ENCODE results near the gene INTS11.

The INTS11 gene

DNA sequence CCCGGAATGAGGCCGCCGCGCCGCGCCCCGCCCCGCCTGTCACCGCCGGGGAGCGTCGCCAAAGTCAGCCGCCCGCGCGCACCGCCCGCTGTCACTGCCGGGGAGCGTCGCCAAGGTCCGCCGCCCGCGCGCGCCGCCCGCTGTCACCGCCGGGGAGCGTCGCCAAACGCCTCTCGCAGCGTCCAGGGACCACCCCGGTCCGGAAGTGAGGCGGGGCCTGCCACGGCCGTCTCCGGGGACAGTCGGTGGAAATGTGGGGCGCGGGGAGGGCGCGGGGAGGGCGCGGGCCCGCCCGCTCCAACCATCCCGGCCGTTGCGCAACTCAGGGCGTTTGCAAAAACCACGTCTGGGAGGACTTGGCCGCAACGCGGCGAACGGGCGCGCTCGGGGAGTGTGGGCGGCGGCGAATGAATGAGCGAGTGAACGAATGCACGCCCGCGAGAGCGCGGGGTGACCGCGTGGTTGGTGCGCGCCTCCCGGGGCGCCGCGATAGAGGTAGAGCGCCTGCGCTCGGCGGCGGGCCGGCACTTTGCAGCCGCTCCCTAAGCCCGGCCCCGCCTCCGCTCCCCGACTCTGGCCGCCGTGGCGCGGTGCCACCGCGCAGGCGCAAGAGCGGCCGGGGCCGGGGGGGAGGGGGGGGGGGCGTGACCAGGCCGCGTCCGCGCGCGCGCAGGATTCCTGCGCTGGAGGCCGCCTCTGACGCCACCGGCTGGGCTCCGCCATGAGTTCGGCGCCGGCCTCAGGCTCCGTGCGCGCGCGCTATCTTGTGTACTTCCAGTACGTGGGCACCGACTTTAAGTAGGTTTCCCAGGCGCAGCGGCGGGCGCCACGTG lies 16.3 kb downstream of the INTS11 start, which contains the start of the genes ACAP3 and PUSL1:
ACAP3 (minus strand) TSS at position 8 of the 833 bp plus-strand sequence. CDS start 115 bp downstream, outside the sequence.
PUSL1 (plus strand) TSS at position 675 of the 833 bp plus-strand sequence; CDS start at position 722, 47 bp downstream.
- peaks cover 37 to 43% of the 10 kb centered on the region in 2 experiments for H3K4me1 ChIP-seq (ENCODE audit: control insufficient read depth in 1 of 2, insufficient read depth in 1 of 2, low read depth in 1 of 2, low read length in 1 of 2)
- no peak for TF ChIP-seq CTCF (IDR thresholded peaks at IDR 0.05)
- H3K4me3 ChIP-seq (ENCODE audit: low read depth in 1 of 2, low read length in 1 of 2), result peak within 1 kb of the TSS; percentile 82 to 98

GRCh38 chr1:1307261-1307922 lies 17.1 kb downstream of the INTS11 start:
- Histone ChIP-seq H3K4me3 (ENCODE audit: low read depth in 1 of 2, low read length in 1 of 2) (peak overlapping the region; percentile 82 to 98), H3K4me1 (ENCODE audit: control insufficient read depth in 1 of 2, insufficient read depth in 1 of 2, low read depth in 1 of 2, low read length in 1 of 2) (peaks cover 37 to 43% of the 10 kb centered on the region in 2 experiments), H3K36me3 (peaks cover 26% of the 10 kb centered on the region), H3K9me3 (no peaks in the 10 kb centered on the region), H3K27ac (peak overlapping the region; percentile 99), H3K27me3 (peaks cover 4% of the 10 kb centered on the region)
- no peak for TF ChIP-seq CTCF (IDR thresholded peaks at IDR 0.05)

More for the DNA sequence above, 16.3 kb downstream of the INTS11 start, which contains the start of the genes ACAP3 and PUSL1:
- Histone ChIP-seq H3K9me3 (no peaks in the 10 kb centered on the region), H3K36me3 (peaks cover 33% of the 10 kb centered on the region), H3K27me3 (peaks cover 4% of the 10 kb centered on the region), H3K27ac (peak within 1 kb of the TSS; percentile 99)

GRCh38 chr1:1306661-1307260 lies 17.7 kb downstream of the INTS11 start:
- Histone ChIP-seq H3K27ac (peak overlapping the region; percentile 99), H3K36me3 (peaks cover 20% of the 10 kb centered on the region), H3K9me3 (no peaks in the 10 kb centered on the region), H3K4me1 (ENCODE audit: control insufficient read depth in 1 of 2, insufficient read depth in 1 of 2, low read depth in 1 of 2, low read length in 1 of 2) (peaks cover 37 to 43% of the 10 kb centered on the region in 2 experiments), H3K27me3 (peaks cover 4% of the 10 kb centered on the region), H3K4me3 (ENCODE audit: low read depth in 1 of 2, low read length in 1 of 2) (peak overlapping the region; percentile 82 to 98)
- TF ChIP-seq CTCF (IDR thresholded peaks at IDR 0.05), result no peak

- H3K27ac ChIP-seq, result no peak overlapping the region
- H3K4me3 ChIP-seq (ENCODE audit: low read depth in 1 of 2, low read length in 1 of 2), result no peak overlapping the region
- H3K27me3 ChIP-seq, result peaks cover 4% of the 10 kb centered on the region
- H3K4me1 ChIP-seq (ENCODE audit: control insufficient read depth in 1 of 2, insufficient read depth in 1 of 2, low read depth in 1 of 2, low read length in 1 of 2), result peaks cover 37 to 43% of the 10 kb centered on the region in 2 experiments
- H3K36me3 ChIP-seq, result peaks cover 14% of the 10 kb centered on the region
- no peak for TF ChIP-seq CTCF (IDR thresholded peaks at IDR 0.05)
- no peaks in the 10 kb centered on the region for H3K9me3 ChIP-seq
Measured at GRCh38 chr1:1306070-1306660, 18.3 kb downstream of the INTS11 start.

Measured in neutrophil (primary cell).